Measurements from ENCODE around the gene ANXA1.

GRCh38 chr9:73202980-73203379 lies 51.3 kb downstream of the ANXA1 start:
- TF ChIP-seq CTCF (IDR thresholded peaks at IDR 0.05) (no peak), POLR2A (IDR thresholded peaks at IDR 0.05) (no peak)

Data from right lobe of liver (tissue), 4 donors.